ENCODE measurements around the gene LAMB1.
"Not testable (repeated sequence)": the region's sequence is repeated elsewhere in the genome, so short reads cannot be mapped to it uniquely, and the experiment has no call there.

The LAMB1 gene

DNA sequence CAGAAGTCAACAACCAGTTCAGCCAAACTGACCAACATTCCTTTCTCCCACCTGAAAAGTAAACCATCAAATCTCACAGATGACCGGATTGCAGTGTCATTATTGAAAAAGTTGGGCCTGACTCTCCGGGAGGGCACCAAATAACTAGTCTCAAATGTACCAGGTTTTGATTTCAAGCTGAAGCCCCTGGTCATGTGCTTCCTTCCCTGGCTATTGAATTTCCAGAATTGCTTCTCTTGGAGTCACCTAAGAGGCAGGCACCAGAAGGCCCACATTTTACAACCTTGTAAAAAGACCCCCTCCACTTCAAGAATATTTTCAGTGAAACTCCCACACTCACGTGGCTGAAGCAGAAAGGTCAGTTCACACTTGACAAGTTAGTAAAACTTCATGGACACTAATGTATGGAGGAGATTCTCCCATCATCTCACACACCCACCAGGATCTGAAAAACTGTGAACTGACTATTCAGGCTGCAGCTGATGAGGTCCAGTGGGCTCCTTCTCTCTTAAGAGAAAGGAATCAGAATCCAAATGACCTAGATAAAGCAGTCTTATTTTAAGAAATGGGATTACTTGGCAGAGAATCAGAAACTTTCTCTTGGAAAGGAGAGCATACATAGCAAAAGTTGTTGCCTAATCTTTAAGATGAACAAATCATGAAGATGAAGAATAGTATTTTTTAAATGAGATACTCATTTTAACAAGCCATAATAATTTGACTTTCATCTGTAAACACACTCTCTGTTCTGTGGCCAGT lies 58.4 kb downstream of the LAMB1 start:
- DNase-seq, result no peak

- DNase-seq, result no peak
Observed at GRCh38 chr7:107943018-107943417, 59.9 kb downstream of the LAMB1 start.

- no peak for DNase-seq
Observed at GRCh38 chr7:107940951-107941350, 62.0 kb downstream of the LAMB1 start.

DNA sequence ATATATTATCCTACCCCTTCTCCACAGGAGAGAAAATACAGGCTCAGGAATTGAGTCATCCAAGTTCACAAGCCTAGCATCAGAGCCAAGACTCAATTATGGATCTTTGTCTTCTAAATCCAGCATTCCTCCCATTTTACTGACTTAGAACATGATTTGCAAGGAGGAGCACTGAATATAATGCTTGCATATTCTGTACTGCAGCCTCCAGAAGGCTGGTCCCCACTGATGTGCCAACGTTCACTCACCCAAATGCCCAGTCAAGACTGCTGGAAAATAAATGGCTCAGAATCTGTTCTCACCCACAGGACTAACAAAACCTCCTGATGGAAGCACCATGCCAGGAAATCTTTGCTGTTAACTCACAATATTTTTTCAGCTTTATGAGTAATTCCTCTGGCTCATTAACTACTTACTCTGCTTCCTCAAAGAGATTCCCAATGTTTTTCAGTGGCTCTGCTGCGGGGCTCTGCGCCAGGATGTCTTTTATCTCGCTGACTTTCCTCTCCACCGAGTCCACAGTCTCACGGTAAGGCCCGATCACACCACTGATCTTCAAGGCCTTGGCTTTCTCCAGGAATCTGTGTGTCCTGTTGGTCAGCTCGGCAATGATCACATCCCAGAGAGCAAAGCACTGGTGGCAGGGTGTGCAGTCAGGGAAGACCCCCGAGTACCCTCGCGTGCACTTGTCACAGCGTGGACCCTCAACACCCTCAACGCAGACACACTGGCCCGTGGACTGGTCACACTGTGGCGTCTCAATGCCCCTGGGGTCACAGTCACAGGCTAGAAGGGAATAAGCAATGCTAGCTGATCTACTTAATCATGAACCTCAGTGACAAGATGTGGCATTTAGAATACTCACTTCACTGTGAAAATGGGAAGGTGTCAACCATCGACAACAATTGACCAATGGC lies 63.1 kb downstream of the LAMB1 start:
- DNase-seq, result peak; percentile 87

- no peak for DNase-seq
Observed at GRCh38 chr7:107938456-107939250, 64.3 kb downstream of the LAMB1 start.

GRCh38 chr7:107937531-107937930 lies 65.4 kb downstream of the LAMB1 start:
- peak; percentile 37 for DNase-seq

- DNase-seq, result no peak
Observed at GRCh38 chr7:107936312-107936711, 66.6 kb downstream of the LAMB1 start.

- peak; percentile 89 for DNase-seq
Observed at GRCh38 chr7:107934991-107935770, 67.8 kb downstream of the LAMB1 start.

DNA sequence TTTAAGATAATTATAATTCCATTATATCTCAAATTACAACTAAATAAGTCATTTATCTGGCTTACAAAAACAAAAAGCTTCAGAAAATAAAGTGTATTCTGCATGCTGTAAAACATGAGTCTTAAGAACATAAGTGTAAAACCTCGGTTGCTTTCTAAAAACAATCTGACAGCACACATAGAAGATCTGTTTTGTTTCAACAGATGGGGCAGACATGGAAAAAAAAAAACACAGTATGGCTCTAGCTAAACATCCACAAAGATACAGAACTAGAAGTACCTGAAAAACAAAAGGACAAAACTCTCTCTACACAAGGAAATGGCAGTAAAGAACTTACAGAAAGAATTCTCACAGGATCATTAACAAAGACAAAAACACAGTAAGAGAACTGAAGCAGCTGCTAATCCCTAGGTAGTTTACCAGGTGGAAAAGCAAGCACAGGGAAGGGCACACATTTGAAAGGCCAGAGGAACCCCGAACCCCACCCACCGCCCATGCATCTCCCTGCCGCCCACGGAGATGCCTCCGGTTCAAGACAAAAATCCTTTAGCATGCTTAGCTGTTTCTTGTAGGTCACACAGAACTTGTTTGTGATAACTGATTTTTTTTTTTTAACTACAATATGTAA lies 69.5 kb downstream of the LAMB1 start:
- DNase-seq, result no peak

DNA sequence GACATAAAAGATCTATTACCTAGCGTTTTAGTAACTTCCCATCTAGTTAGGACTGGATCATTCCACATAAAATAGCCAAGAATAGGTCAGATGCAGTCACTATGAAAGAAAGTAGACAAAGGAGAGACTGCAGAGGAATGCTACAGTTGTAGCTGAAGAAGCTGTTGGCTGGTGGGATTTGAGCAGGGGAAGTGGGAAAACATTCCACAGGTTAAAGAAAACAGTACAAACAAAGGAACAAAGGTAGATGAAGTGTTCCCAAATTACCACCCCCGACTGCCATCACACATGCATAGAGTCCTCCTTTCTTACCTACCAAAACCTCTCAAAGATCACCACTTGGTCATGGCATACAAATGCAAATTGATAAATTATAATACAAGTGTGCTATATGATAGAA lies 70.2 kb downstream of the LAMB1 start:
- DNase-seq, result no peak

DNA sequence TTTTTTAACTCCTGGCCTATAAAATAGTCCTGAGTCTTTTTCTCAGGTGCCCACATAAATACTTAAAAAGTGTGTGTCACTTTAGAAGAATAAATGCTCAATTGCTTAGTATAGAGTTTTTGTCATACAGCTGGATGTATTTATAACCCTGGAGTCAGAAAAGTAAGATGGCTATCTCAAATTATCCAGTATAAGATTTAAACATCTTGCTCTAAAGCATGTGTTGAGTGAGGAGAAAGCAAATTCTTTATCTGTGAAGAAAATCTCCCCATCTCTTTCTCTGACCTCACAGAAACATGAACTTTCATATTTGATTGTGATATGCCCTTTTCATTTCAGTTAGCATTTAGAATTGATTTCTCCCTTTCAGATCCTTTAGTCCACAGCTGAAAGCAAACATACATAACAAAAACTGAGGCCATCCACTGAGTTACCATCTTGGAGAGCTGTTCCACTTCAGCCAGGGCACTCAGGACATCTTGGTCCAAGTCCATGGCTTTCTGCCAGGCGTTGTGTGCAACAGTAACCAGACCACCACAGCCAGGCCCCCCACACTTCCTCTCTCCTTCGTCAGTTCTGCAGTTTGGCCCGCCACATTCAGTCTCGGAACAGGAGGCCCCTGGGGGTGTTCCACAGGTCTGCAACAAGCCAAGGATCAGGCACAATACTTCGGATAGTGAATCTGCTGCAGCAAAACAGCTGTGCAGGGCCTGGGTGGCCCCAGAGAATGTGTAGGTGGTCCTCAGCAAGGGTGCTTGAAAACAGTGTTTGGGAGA lies 71.0 kb downstream of the LAMB1 start:
- DNase-seq, result no peak

DNA sequence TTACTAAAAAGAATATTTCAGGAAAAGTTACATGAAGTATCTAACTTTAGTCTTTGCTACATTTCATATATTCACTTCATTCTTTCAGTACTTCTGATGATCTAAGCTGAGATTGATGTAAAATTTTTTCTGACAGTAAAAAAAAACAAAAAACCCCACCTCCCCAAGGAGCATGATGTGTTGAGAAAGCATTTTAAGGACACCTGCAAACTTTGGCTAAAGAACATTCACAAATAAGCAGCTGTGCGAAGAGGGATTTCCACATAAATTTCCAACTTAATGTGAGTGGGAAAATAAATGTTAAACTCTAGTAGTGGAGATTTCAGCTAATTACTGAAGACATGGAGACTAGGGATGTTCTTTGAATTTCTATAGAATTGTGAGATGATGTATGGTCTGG lies 76.5 kb downstream of the LAMB1 start:
- no peak for DNase-seq

DNA sequence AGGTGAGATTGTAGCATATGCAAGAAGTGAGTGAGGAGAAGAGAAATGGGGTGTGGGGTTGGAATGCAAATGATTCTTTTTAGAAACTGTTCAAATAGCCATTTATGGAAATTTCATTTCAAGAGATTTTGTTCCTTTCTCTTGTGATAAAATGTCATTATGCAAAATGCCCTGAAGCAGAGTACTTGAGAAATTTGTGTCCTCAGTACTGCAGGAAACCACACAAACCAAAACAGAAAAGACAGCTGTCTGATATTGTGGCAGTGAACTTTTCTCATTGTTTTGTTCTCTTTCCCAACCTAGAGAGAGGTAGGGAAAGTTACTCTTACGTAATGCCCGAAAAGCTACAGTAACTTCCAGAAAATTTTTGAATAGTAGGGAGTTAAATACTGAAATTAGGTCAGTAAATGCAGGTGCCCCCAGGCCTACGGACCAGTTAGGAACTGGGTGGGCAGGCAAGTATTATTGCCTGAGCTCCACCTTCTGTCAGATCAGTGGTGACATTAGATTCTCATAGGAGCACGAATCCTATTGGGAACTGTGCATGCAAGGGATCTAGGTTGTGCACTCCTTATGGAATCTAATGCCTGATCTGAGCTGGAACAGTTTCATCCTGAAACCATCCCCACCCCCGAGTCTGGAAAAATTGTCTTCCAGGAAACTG lies 78.0 kb downstream of the LAMB1 start:
- no peak for DNase-seq

DNA sequence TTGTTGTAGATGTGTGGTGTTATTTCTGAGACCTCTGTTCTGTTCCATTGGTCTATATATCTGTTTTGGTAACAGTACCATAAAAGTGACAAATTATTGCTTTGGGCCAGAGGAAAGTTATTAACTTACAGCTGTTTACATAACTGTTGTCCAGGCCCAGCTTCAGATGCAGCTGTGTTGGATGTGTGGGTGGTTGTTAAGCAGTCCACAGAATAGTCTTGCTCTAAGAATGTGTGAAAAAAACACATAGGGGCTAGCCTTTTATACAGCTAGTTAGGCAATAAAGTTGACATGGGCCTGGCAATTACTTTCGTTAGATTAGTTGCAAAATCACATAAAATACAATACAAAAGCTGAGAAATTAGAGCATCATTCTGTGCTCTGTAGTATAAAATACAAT lies 80.1 kb downstream of the LAMB1 start:
- DNase-seq, result no peak

DNA sequence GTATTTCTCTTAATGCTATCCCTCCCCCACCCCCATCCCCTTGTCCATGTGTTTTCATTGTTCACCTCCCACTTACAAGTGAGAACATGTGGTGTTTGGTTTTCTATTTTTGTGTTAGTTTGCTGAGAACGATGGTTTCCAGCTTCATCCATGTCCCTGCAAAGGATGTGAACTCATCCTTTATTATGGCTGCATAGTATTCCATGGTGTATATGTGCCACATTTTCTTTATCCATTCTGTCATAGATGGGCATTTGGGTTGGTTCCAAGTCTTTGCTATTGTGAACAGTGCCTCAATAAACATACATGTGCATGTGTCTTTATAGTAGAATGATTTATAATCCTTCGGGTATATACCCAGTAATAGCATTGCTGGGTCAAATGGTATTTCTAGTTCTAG lies 81.1 kb downstream of the LAMB1 start:
- not testable (repeated sequence) for DNase-seq

- DNase-seq, result no peak
Observed at GRCh38 chr7:107920048-107920772, 82.8 kb downstream of the LAMB1 start.

GRCh38 chr7:107918948-107919347 lies 84.0 kb downstream of the LAMB1 start:
- DNase-seq, result no peak

DNA sequence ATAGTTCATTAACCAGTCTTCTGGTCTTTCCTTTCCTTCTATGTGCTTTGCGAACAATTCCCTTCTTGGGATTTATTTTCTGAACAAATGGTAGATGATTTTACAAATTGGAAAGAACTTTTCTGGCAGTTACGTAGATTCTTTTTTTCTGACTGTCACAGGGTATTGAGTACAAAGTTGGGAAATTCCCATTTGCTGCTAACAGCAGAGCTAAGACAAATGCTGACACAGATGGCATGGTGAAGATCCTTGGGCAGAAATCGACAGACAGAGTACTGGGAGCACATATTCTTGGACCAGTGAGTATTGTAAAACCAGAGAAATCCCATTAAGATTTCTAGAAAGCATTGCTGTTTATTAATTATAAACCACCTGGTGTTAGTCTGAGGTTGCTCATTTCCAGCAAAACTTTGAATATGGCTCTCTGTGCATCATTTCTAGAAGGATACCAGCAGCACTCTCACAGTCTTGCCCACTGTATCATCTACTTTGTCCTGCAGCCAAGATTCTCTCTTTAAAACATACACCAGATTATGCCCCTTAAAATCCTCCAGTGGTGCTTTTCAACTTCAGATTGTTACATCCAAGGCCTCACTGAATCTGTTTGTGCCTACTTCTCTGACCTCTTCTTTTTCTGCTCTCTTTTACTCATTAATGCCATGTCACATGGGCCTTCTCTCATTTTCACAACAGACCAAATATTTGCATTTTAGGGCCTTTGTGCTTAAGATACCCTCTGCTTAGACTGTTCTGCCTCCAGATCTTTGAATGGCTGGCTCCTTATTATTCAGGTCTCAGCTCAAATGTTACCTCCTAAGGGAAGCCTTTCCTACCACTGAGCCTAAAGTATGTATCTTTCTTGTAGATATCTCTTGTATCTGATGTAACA lies 85.0 kb downstream of the LAMB1 start:
- DNase-seq, result no peak

DNA sequence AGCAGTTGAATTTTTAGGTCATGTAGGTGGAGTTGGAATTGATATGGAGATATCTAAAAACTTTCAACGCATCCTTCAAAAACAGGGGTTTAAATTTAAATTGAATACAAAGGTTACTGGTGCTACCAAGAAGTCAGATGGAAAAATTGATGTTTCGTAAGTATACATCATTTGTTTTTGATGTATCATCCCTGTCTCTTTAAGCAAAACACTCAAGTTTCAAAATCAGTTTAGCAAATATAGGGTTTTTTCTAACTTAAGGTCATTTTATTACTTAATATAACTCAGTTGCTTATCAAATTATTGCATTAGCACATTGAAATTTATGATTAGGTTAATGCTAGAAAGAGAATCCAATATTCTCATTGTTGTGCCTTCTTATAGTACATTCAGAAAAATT lies 87.4 kb downstream of the LAMB1 start:
- no peak for DNase-seq
